ENCODE data around the gene AGAP1.

AGAP1 gene

GRCh38 chr2:236158969-236159777 lies 665.3 kb downstream of the AGAP1 start:
- in situ Hi-C loops (cut with MboI; ENCODE audit: low pct_unique_long_range_greater_than_20kb, low sequenced_read_pairs) = no loop called here
- no peak for DNase-seq

GRCh38 chr2:236159778-236160170 lies 665.9 kb downstream of the AGAP1 start:
- in situ Hi-C loops (cut with MboI; ENCODE audit: low pct_unique_long_range_greater_than_20kb, low sequenced_read_pairs) = no loop called here
- no peak for DNase-seq

GRCh38 chr2:236160366-236161081 lies 666.7 kb downstream of the AGAP1 start:
- in situ Hi-C loops (cut with MboI; ENCODE audit: low pct_unique_long_range_greater_than_20kb, low sequenced_read_pairs) = no loop called here
- no peak for DNase-seq

GRCh38 chr2:236161082-236161462 lies 667.2 kb downstream of the AGAP1 start:
- in situ Hi-C loops (cut with MboI; ENCODE audit: low pct_unique_long_range_greater_than_20kb, low sequenced_read_pairs) = no loop called here
- no peak for DNase-seq

- in situ Hi-C loops (cut with MboI; ENCODE audit: low pct_unique_long_range_greater_than_20kb, low sequenced_read_pairs) = no loop called here
- DNase-seq = no peak
Measured at GRCh38 chr2:236161531-236161930, 667.7 kb downstream of the AGAP1 start.

GRCh38 chr2:236162031-236162845 lies 668.4 kb downstream of the AGAP1 start:
- in situ Hi-C loops (cut with MboI; ENCODE audit: low pct_unique_long_range_greater_than_20kb, low sequenced_read_pairs) = no loop called here
- no peak for DNase-seq

GRCh38 chr2:236162882-236163470 lies 669.1 kb downstream of the AGAP1 start:
- in situ Hi-C loops (cut with MboI; ENCODE audit: low pct_unique_long_range_greater_than_20kb, low sequenced_read_pairs) = no loop called here
- DNase-seq = no peak

- in situ Hi-C loops (cut with MboI; ENCODE audit: low pct_unique_long_range_greater_than_20kb, low sequenced_read_pairs) = no loop called here
- DNase-seq = no peak
Measured at GRCh38 chr2:236163471-236164200, 669.8 kb downstream of the AGAP1 start.

- DNase-seq = no peak
- in situ Hi-C loops (cut with MboI; ENCODE audit: low pct_unique_long_range_greater_than_20kb, low sequenced_read_pairs) = no loop called here
Measured at GRCh38 chr2:236164201-236164924, 670.5 kb downstream of the AGAP1 start.

- DNase-seq = no peak
- in situ Hi-C loops (cut with MboI; ENCODE audit: low pct_unique_long_range_greater_than_20kb, low sequenced_read_pairs) = no loop called here
Measured at GRCh38 chr2:236164925-236165841, 671.3 kb downstream of the AGAP1 start.

- in situ Hi-C loops (cut with MboI; ENCODE audit: low pct_unique_long_range_greater_than_20kb, low sequenced_read_pairs) = no loop called here
- no peak for DNase-seq
Measured at GRCh38 chr2:236165842-236166795, 672.3 kb downstream of the AGAP1 start.

GRCh38 chr2:236166796-236167296 lies 673.0 kb downstream of the AGAP1 start:
- DNase-seq = peak; percentile 29
- in situ Hi-C loops (cut with MboI; ENCODE audit: low pct_unique_long_range_greater_than_20kb, low sequenced_read_pairs) = no loop called here

- peak; percentile 47 for DNase-seq
- in situ Hi-C loops (cut with MboI; ENCODE audit: low pct_unique_long_range_greater_than_20kb, low sequenced_read_pairs) = no loop called here
Measured at GRCh38 chr2:236167297-236168109, 673.7 kb downstream of the AGAP1 start.

GRCh38 chr2:236168110-236169080 lies 674.6 kb downstream of the AGAP1 start, which contains the start of gene GBX2:
GBX2 (minus strand) TSS chr2:236168386; CDS start chr2:236167971, 415 bp downstream.
- DNase-seq = no peak
- in situ Hi-C loops (cut with MboI; ENCODE audit: low pct_unique_long_range_greater_than_20kb, low sequenced_read_pairs) = no loop called here

All from KBM-7 (cell line).